Stimulated activated naive CD8-positive, alpha-beta T cell treated with anti-CD3 and anti-CD28 coated beads, Interleukin-15, Interleukin-2, amounts not matched to agents 100 ng/mL and 50 ng/mL, for 24 hours (primary cell): ENCODE data around the gene EFCAB10.
"Not testable (repeated sequence)": the region's sequence is repeated elsewhere in the genome, so short reads cannot be mapped to it uniquely, and the experiment has no call there.

Source experiments
- H3K27ac Mint-ChIP-seq: one replicate; pipeline ENCODE4 v1.8.0; 2021; ENCODE audit warnings: mild to moderate bottlenecking, mixed read lengths
- H3K27me3 Mint-ChIP-seq: one replicate; pipeline ENCODE4 v1.8.0; 2021; ENCODE audit warnings: mixed read lengths
- H3K36me3 Mint-ChIP-seq: one replicate; pipeline ENCODE4 v1.8.0; 2021; ENCODE audit warnings: low read depth, mixed read lengths
- H3K4me1 Mint-ChIP-seq: one replicate; pipeline ENCODE4 v1.8.0; 2021; ENCODE audit warnings: low read depth, mixed read lengths
- H3K4me3 Mint-ChIP-seq: one replicate; pipeline ENCODE4 v1.8.0; 2021; ENCODE audit warnings: mild to moderate bottlenecking, mixed read lengths
- H3K9me3 Mint-ChIP-seq: one replicate; pipeline ENCODE4 v1.8.0; 2021; ENCODE audit warnings: mixed read lengths

Gene EFCAB10

DNA sequence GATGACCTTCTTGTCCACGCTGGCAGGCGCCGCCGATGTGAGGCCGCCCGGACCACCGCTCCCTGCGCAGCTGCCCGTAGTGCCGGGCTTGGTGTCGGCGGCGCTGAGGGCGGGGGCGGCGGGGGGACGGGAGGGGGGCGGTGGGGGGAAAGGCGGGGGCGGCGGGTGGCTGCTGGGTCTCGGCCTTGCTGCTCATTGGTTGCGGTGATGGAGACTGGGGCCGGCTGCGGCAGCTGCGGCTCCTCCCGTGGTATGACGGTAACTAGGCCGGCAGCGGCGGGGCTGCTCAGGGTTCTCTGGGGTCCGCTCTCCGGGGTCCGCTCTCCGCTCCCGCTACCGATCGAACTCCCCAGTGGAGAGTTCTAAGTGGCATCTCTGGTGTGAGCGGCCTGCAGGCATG is 1.8 kb upstream of the EFCAB10 start:
- Mint-ChIP-seq H3K36me3 (no peaks in the 10 kb centered on the region), H3K4me3 (no peak overlapping the region), H3K27me3 (peaks cover 8% of the 10 kb centered on the region), H3K9me3 (peaks cover 4% of the 10 kb centered on the region), H3K4me1 (peaks cover 12% of the 10 kb centered on the region), H3K27ac (no peak overlapping the region)

DNA sequence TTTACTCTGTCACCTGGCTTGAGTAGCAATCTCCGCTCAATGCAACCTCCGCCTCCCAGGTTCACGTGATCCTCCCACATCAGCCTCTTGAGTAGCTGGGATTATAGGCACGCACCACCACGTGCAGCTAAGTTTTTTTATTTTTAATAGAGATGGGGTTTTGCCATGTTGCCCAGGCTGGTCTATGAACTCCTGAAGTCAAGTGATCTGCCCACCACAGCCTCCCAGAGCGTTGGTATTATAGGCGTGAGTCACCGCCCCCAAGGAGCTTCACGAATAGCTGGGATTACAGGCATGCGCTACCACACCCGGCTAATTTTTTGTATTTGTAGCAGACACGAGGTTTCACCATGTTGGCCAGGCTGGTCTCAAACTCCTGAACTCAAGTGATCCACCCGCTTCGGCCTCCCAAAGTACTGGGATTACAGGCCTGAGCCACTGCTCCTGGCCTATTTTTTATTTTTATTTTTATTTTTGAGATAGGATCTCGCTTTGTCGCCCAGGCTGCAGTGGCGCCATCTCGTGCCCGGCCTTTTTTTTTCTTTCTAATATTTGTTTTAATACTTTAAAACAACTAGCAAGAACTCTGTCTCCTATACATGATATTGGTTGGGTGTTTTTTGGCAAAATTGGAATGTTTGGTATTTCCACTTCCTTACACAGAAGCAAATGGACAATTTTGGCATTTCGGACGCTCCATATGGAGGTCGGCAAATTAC is 1.1 kb downstream of the EFCAB10 start:
- Mint-ChIP-seq H3K27me3 (peaks cover 8% of the 10 kb centered on the region), H3K36me3 (no peaks in the 10 kb centered on the region), H3K4me3 (no peak overlapping the region), H3K27ac (no peak overlapping the region), H3K4me1 (peaks cover 10% of the 10 kb centered on the region), H3K9me3 (peaks cover 4% of the 10 kb centered on the region)

- Mint-ChIP-seq H3K27me3 (peaks cover 8% of the 10 kb centered on the region), H3K27ac (no peak overlapping the region), H3K4me3 (no peak overlapping the region), H3K36me3 (no peaks in the 10 kb centered on the region), H3K4me1 (peaks cover 10% of the 10 kb centered on the region), H3K9me3 (no peaks in the 10 kb centered on the region)
Observed at GRCh38 chr7:105578496-105578895, 2.8 kb downstream of the EFCAB10 start.

- Mint-ChIP-seq H3K36me3 (no peaks in the 10 kb centered on the region), H3K27me3 (peaks cover 6% of the 10 kb centered on the region), H3K4me3 (no peak overlapping the region), H3K4me1 (peaks cover 10% of the 10 kb centered on the region), H3K9me3 (no peaks in the 10 kb centered on the region), H3K27ac (no peak overlapping the region)
Observed at GRCh38 chr7:105577251-105577650, 4.0 kb downstream of the EFCAB10 start.

GRCh38 chr7:105571891-105572290 is 9.4 kb downstream of the EFCAB10 start:
- H3K4me1 Mint-ChIP-seq, result no peaks in the 10 kb centered on the region
- H3K4me3 Mint-ChIP-seq, result no peak overlapping the region
- no peaks in the 10 kb centered on the region for H3K9me3 Mint-ChIP-seq
- H3K36me3 Mint-ChIP-seq, result peaks cover 14% of the 10 kb centered on the region
- no peak overlapping the region for H3K27ac Mint-ChIP-seq
- no peaks in the 10 kb centered on the region for H3K27me3 Mint-ChIP-seq

- Mint-ChIP-seq H3K4me1 (no peaks in the 10 kb centered on the region), H3K4me3 (no peak overlapping the region), H3K27me3 (no peaks in the 10 kb centered on the region), H3K27ac (peak overlapping the region; percentile 49), H3K9me3 (no peaks in the 10 kb centered on the region), H3K36me3 (peaks cover 37% of the 10 kb centered on the region)
Observed at GRCh38 chr7:105567821-105568220, 13.5 kb downstream of the EFCAB10 start.

DNA sequence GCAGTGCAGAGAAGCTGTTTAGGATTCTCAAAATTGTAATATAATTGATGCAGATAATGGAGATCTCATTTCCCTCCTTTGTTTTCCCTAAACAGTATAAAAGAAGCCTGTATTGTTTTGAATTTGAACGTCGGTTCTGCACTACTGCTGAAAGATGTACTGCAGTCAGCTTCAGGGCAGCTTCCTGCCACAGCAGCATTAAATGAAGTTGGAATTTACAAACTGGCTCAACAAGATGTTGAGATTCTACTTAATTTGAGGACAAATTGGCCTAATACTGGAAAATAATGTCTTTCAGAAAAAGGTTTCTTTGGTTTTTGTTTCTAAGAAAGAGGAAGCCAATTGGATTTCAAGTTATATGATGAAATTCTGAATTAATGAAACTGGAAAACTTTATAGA is 14.3 kb downstream of the EFCAB10 start:
- Mint-ChIP-seq H3K36me3 (peaks cover 43% of the 10 kb centered on the region), H3K9me3 (no peaks in the 10 kb centered on the region), H3K4me1 (no peaks in the 10 kb centered on the region), H3K27ac (no peak overlapping the region), H3K27me3 (no peaks in the 10 kb centered on the region), H3K4me3 (no peak overlapping the region)

DNA sequence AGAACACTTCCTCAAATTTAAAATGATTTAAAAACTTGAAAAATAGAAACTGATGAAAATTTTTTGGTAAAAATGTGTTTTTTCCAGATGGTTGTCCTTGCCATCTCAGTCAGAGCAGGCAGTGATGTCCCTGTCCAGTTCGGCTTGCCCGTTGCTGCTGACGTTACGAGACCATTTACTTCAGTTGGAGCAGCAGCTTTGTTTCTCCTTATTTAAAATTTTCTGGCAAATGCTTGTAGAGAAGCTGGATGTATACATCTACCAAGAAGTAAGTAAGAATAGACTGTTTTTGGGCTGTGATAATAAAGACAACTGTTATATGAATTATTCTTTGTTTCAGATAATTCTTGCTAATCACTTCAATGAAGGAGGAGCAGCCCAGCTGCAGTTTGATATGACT is 16.1 kb downstream of the EFCAB10 start:
- Mint-ChIP-seq H3K4me3 (no peak overlapping the region), H3K36me3 (peaks cover 46% of the 10 kb centered on the region), H3K27ac (no peak overlapping the region), H3K27me3 (no peaks in the 10 kb centered on the region), H3K4me1 (no peaks in the 10 kb centered on the region), H3K9me3 (no peaks in the 10 kb centered on the region)

- no peaks in the 10 kb centered on the region for H3K4me1 Mint-ChIP-seq
- no peak overlapping the region for H3K27ac Mint-ChIP-seq
- no peak overlapping the region for H3K4me3 Mint-ChIP-seq
- no peaks in the 10 kb centered on the region for H3K27me3 Mint-ChIP-seq
- H3K9me3 Mint-ChIP-seq, result no peaks in the 10 kb centered on the region
- peaks cover 50% of the 10 kb centered on the region for H3K36me3 Mint-ChIP-seq
Observed at GRCh38 chr7:105559926-105560325, 21.4 kb downstream of the EFCAB10 start.

DNA sequence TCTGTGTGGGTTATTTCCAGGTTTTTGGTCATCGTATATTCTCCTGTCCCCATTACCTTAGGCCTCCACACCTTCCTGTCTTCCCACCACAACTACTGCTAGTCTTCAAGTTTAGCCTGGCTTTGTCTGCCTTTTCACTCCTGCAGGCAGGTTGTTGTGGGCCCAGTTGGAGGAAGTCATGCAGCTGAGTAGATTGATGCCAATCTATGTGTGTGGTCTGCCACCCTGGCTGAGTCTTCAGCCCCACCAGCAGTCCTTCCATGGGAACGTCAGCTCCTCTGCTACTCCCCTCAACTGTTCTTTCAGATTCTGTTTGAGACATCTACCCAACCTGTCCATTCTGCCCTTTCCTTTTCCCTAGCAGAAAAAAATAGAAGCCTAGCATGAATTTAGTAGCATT is 43.0 kb downstream of the EFCAB10 start:
- Mint-ChIP-seq H3K27ac (no peak overlapping the region), H3K27me3 (no peaks in the 10 kb centered on the region), H3K36me3 (peaks cover 42% of the 10 kb centered on the region), H3K4me1 (peaks cover 19% of the 10 kb centered on the region), H3K9me3 (no peaks in the 10 kb centered on the region), H3K4me3 (no peak overlapping the region)

- H3K4me3 Mint-ChIP-seq, result peak overlapping the region; percentile 93
- H3K9me3 Mint-ChIP-seq, result no peaks in the 10 kb centered on the region
- H3K4me1 Mint-ChIP-seq, result peaks cover 25% of the 10 kb centered on the region
- H3K27ac Mint-ChIP-seq, result peak overlapping the region; percentile 95
- H3K27me3 Mint-ChIP-seq, result no peaks in the 10 kb centered on the region
- peaks cover 15% of the 10 kb centered on the region for H3K36me3 Mint-ChIP-seq
Observed at GRCh38 chr7:105532709-105533460, 48.4 kb downstream of the EFCAB10 start.

- peaks cover 25% of the 10 kb centered on the region for H3K4me1 Mint-ChIP-seq
- H3K27me3 Mint-ChIP-seq, result no peaks in the 10 kb centered on the region
- peaks cover 13% of the 10 kb centered on the region for H3K36me3 Mint-ChIP-seq
- peak within 1 kb of the TSS; percentile 93 for H3K4me3 Mint-ChIP-seq
- H3K27ac Mint-ChIP-seq, result peak within 1 kb of the TSS; percentile 95
- H3K9me3 Mint-ChIP-seq, result no peaks in the 10 kb centered on the region
Observed at GRCh38 chr7:105531792-105532671, 49.3 kb downstream of the EFCAB10 start, which contains the start of gene RINT1. Gene RINT1 (plus strand): TSS chr7:105532201. CDS start chr7:105532316, 115 bp downstream.

GRCh38 chr7:105530546-105530945 is 50.7 kb downstream of the EFCAB10 start:
- peaks cover 25% of the 10 kb centered on the region for H3K4me1 Mint-ChIP-seq
- H3K9me3 Mint-ChIP-seq, result no peaks in the 10 kb centered on the region
- no peaks in the 10 kb centered on the region for H3K27me3 Mint-ChIP-seq
- peak overlapping the region; percentile 35 for H3K4me3 Mint-ChIP-seq
- H3K36me3 Mint-ChIP-seq, result peaks cover 5% of the 10 kb centered on the region
- no peak overlapping the region for H3K27ac Mint-ChIP-seq

DNA sequence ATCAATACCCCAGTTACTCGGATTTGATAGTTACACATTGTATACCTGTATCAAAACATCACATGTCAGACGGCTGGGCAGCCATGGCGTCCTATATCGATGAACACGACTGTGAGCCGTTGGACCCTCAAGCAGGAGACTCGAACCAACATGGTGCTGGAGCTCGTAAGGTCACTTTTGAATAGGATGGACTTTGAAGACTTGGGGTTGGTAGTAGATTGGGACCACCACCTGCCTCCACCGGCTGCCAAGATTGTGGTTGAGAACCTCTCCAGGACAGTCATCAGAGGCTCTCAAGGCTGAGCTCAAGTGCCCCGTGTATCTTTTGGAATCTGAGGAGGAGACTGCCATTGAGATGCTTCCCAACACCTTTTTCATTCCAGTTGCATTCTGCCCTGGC is 51.2 kb downstream of the EFCAB10 start:
- Mint-ChIP-seq H3K4me1 (peaks cover 25% of the 10 kb centered on the region), H3K9me3 (no peaks in the 10 kb centered on the region), H3K36me3 (peaks cover 5% of the 10 kb centered on the region), H3K27ac (no peak overlapping the region), H3K27me3 (no peaks in the 10 kb centered on the region), H3K4me3 (peak overlapping the region; percentile 35)

GRCh38 chr7:105527737-105528136 is 53.6 kb downstream of the EFCAB10 start:
- H3K27me3 Mint-ChIP-seq, H3K36me3 Mint-ChIP-seq, H3K4me1 Mint-ChIP-seq, H3K9me3 Mint-ChIP-seq, H3K4me3 Mint-ChIP-seq, H3K27ac Mint-ChIP-seq: not testable (repeated sequence)
